ENCODE results near the gene GIPC2. TPM values are rescaled to one million over a fixed set of nuclear protein-coding genes. Genes with fewer than 3 reads are reported as not detected.
"Not testable (repeated sequence)": the region's sequence is repeated elsewhere in the genome, so short reads cannot be mapped to it uniquely, and the experiment has no call there.

The GIPC2 gene
- total RNA-seq, 8 experiments from 2014 or later = 0.09 to 0.78 (median 0.43) TPM; not detected in 1

DNA sequence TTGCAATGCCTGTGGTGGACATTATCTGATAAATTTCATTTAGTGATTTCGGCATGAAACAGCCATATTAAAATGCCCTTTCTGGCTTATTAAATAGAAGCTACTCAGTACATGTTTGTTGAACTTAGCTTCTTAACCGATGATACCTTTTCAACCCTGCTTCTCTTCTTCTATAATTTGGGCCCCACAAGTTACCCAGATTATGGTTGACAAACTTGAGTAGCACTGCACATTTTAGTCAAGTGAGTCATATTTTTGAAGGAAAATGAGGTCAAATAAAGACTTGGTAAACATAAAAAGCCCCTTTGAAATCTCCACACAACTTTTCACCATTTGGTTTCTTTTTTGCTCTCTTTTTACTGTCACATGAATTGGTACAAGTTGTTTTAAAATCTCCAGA is 33.8 kb downstream of the GIPC2 start:
- Histone ChIP-seq H3K4me3 (no peak overlapping the region), H3K27ac (no peak overlapping the region), H3K4me1 (replicated peaks in 1 of 2) (no peaks in the 10 kb centered on the region)
- ATAC-seq (replicated peaks in 6 of 8) = no peak
- in situ Hi-C loops (cut with MboI; ENCODE audit: low pct_unique_long_range_greater_than_20kb in 2 of 9, low sequenced_read_pairs in 9 of 9, unreplicated experiment in 9 of 9) = no loop called here
- 64 to 100% (median 89%) methylated on average over 1 to 2 of the region's 2 CpGs; no CpG with 5 or more reads in 2 of the 10 experiments for WGBS, 10 experiments

DNA sequence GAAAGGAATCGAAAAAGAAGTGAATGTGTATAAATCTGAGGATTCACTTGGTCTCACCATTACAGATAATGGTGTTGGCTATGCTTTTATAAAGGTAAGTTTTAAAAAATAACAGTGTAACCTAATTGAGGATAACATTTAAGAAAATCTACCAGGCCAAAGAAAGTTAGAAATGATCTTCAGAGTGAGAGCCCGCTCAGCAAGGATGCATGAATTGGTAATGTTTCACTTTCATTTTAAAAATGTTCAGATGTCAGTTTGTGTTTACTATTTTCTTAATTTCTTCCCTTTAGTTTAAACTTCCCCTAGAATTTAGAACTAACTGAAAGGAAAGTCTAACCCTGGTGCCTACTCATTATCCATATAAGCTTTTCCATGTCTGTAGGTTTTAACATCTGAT is 35.0 kb downstream of the GIPC2 start:
- Histone ChIP-seq H3K4me1 (replicated peaks in 1 of 2) (no peaks in the 10 kb centered on the region), H3K27ac (no peak overlapping the region), H3K4me3 (no peak overlapping the region)
- 67 to 100% (median 94%) methylated on average over 1 to 2 of the region's 2 CpGs for WGBS, 10 experiments
- ATAC-seq (replicated peaks in 6 of 8) = no peak
- in situ Hi-C loops (cut with MboI; ENCODE audit: low pct_unique_long_range_greater_than_20kb in 2 of 9, low sequenced_read_pairs in 9 of 9, unreplicated experiment in 9 of 9) = no loop called here

DNA sequence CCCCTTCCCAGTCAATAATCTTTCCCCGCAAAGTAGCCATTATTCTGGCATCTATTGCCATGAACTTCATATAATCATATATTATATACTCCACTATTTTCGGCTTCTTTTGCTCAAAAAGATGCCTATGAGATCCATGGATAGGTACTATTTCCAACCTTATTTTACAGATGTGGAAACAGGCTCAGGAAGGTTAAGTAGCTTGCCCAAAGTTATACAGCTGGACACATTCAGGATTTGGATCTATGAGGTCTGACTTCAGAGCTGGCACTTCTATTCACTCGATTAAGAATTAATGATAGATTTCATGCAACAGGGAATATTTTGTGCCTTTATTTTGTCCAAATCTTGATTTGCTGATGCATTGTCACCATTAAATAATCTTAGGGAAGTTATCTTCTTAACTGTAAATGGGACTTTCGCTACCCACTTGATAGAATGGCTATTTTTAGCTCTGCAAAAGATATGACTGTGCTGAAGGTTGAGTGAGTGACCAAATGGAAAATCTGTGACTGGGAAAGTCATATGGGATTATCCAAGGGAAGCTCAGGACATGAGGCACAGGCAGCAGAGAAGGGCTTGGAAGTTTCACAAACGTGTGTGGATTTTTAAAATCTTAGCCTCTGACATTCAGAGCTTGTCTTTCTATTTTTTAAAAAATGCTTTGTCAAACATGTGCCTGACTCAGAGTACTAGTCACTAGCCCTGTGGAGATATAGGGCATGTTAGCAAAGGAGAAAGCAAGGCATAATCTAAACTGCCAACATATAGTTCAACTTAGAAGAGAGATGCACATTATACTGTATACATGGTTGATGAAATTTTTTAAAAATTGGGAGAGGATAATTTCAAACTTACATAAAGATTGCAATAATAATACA is 36.5 kb downstream of the GIPC2 start:
- H3K4me3 ChIP-seq = no peak overlapping the region
- no peak overlapping the region for H3K27ac ChIP-seq
- no peaks in the 10 kb centered on the region for H3K4me1 ChIP-seq (replicated peaks in 1 of 2)
- WGBS, 10 experiments = 76 to 100% (median 83%) methylated on average over 2 to 5 of the region's 5 CpGs
- ATAC-seq (replicated peaks in 6 of 8) = no peak
- in situ Hi-C loops (cut with MboI; ENCODE audit: low pct_unique_long_range_greater_than_20kb in 2 of 9, low sequenced_read_pairs in 9 of 9, unreplicated experiment in 9 of 9) = no loop called here

DNA sequence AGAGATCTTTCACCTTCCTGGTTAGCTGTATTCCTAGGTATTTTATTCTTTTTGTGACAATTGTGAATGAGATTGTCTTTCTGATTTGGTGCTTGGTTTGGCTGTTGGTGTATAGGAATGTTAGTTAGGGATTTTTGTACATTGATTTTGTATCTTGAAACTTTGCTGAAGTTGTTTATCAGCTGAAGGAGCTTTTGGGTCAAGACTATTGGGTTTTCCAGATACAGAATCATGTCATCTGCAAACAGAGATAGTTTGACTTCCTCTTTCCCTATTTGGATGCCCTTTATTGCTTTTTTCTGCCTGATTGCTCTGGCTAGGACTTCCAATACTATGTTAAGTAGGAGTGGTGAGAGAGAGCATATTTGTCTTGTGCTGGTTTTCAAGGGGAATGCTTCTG is 38.9 kb downstream of the GIPC2 start:
- H3K4me3 ChIP-seq; ATAC-seq (replicated peaks in 6 of 8); H3K4me1 ChIP-seq (replicated peaks in 1 of 2); in situ Hi-C loops (cut with MboI; ENCODE audit: low pct_unique_long_range_greater_than_20kb in 2 of 9, low sequenced_read_pairs in 9 of 9, unreplicated experiment in 9 of 9); H3K27ac ChIP-seq: not testable (repeated sequence)

DNA sequence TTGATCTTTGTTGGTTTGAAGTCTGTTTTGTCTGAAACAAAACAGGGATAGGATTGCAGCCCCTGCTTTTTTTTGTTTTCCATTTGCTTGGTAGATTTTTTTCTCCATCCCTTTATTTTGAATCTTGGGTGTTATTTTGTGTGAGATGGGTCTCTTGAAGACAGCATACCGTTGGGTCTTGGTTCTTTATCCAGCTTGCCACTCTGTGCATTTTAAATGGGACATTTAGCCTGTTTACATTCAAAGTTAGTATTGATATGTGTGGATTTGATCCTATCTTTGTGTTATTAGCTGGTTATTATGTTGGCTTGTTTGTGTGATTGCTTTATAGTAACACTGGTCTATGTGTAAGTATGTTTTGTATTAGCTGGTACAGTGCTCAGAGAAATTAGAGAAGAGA is 40.9 kb downstream of the GIPC2 start:
- 0 to 56% (median 33%) methylated on average over 1 of the region's 1 CpG; no CpG with 5 or more reads in 3 of the 10 experiments for WGBS, 10 experiments

DNA sequence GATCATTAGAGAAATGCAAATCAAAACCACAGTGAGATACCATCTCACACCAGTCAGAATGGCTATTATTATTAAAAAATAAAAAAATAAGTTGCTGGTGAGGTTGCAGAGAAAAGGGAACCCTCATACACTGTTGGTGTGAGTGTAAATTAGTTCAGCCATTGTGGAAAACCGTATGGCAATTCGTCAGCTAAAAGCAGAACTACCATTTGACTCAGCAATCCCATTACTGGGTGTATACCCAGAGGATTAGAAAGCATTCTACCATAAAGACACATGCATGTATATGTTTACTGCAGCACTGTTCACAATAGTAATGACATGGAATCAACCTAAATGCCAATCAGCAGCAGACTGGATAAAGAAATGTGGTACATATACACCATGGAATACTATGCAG is 42.2 kb downstream of the GIPC2 start:
- H3K27ac ChIP-seq = no peak overlapping the region
- WGBS, 10 experiments = 61 to 100% (median 81%) methylated on average over 1 to 2 of the region's 2 CpGs; no CpG with 5 or more reads in 1 of the 10 experiments
- no peak overlapping the region for H3K4me3 ChIP-seq
- in situ Hi-C loops (cut with MboI; ENCODE audit: low pct_unique_long_range_greater_than_20kb in 2 of 9, low sequenced_read_pairs in 9 of 9, unreplicated experiment in 9 of 9) = no loop called here
- ATAC-seq (replicated peaks in 6 of 8) = no peak
- no peaks in the 10 kb centered on the region for H3K4me1 ChIP-seq (replicated peaks in 1 of 2)

More for the DNA sequence above, 40.9 kb downstream of the GIPC2 start:
- Histone ChIP-seq H3K27ac (no peak overlapping the region), H3K4me3 (no peak overlapping the region), H3K4me1 (replicated peaks in 1 of 2) (no peaks in the 10 kb centered on the region)
- ATAC-seq (replicated peaks in 6 of 8) = no peak
- in situ Hi-C loops (cut with MboI; ENCODE audit: low pct_unique_long_range_greater_than_20kb in 2 of 9, low sequenced_read_pairs in 9 of 9, unreplicated experiment in 9 of 9) = no loop called here

DNA sequence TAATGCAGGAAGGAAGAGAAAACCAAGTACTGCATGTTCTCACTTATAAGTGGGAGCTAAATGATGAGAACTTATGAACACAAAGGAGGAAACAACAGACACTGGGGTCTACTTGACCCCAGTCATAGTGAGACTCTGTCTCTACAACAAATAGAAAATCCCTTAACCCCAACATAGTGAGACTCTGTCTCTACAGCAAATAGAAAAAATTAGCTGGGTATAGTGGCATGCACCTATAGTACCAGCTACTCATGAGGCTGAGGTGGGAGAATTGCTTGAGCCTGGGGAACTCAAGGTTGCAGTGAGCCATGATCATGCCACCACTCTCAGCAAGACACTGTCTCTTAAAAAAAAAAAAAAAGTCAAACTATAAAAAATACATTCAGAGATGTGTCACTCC is 42.7 kb downstream of the GIPC2 start:
- Histone ChIP-seq H3K4me3 (no peak overlapping the region), H3K27ac (no peak overlapping the region), H3K4me1 (replicated peaks in 1 of 2) (no peaks in the 10 kb centered on the region)
- no peak for ATAC-seq (replicated peaks in 6 of 8)
- in situ Hi-C loops (cut with MboI; ENCODE audit: low pct_unique_long_range_greater_than_20kb in 2 of 9, low sequenced_read_pairs in 9 of 9, unreplicated experiment in 9 of 9) = no loop called here

DNA sequence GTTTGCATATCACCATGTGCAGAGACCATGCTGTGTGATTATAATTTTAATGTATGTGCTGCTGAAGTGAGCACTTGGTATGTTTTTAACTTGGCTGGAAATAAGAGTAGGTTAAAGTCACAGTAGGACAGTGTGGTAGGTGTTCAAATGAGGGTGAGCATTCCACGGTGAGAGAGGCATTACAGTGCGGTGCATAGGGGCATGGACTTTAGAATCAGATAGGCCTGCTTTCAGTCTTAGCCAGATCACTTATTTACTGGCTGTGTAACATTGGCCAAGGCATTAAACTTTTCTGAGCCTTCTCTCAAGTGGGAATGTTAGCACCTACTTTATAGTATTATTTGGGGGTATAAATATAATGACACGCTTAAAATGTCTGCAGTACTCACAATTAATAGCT is 43.2 kb downstream of the GIPC2 start:
- Histone ChIP-seq H3K27ac (no peak overlapping the region), H3K4me1 (replicated peaks in 1 of 2) (no peaks in the 10 kb centered on the region), H3K4me3 (no peak overlapping the region)
- ATAC-seq (replicated peaks in 6 of 8) = no peak
- in situ Hi-C loops (cut with MboI; ENCODE audit: low pct_unique_long_range_greater_than_20kb in 2 of 9, low sequenced_read_pairs in 9 of 9, unreplicated experiment in 9 of 9) = no loop called here
- 75 to 100% (median 96%) methylated on average over 2 to 3 of the region's 3 CpGs; no CpG with 5 or more reads in 1 of the 10 experiments for WGBS, 10 experiments

DNA sequence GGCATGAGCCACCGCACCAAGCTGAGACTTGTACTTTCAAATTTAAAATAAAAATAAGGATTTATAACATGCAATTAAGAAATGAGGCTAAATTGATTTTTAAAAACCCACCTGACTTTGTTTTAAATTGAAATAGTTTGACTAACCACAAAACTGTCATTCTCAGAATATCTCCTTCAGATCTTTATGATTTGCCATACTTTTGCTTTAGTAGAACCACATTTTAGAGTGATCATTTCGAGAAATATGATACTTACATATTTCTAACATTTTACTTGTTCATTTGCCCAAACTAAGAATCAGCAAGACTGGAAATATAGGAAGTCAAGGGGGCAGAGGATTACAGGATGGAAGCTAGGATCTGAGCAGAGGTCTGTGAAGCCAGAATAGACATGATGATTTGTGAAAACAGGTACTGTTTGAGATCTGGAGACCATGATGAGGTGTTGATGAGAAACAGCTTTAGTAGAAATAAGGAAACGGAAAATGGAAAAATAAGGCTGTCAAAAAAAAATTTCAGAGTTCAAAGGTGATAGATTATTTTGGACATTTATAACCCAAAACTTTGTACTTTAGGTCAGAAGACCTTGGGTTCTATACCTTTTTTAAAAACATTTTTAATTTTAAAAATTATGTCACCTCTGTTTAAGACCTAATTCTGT is 44.8 kb downstream of the GIPC2 start:
- Histone ChIP-seq H3K4me1 (replicated peaks in 1 of 2) (no peaks in the 10 kb centered on the region), H3K27ac (no peak overlapping the region), H3K4me3 (no peak overlapping the region)
- WGBS, 10 experiments = 36 to 97% (median 80%) methylated on average over 2 to 3 of the region's 3 CpGs
- no peak for ATAC-seq (replicated peaks in 6 of 8)
- in situ Hi-C loops (cut with MboI; ENCODE audit: low pct_unique_long_range_greater_than_20kb in 2 of 9, low sequenced_read_pairs in 9 of 9, unreplicated experiment in 9 of 9) = no loop called here

DNA sequence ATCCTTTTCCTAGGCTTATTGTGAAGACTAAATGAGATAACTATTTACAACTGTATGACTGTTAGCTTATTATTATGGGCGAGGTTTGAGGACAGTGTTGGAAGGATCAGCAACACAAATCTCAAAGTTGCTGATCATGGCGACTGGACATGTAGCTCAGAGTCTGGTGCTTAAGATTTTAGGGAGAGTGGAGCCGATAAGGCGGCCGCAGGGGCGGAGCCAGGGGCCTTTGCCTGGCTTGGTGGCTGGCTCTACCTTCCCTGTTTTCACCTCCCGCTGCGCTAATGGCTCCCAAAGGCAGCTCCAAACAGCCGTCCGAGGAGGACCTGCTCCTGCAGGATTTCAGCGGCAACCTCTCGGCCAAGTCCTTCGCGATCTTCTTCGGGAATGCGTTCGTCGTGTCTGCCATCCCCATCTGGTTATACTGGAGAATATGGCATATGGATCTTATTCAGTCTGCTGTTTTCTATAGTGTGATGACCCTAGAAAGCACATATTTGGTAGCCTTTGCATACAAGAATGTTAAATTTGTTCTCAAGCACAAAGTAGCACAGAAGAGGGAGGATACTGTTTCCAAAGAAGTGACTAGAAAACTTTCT is 45.5 kb downstream of the GIPC2 start:
- 41 to 95% (median 88%) methylated on average over 3 to 18 of the region's 18 CpGs; no CpG with 5 or more reads in 1 of the 10 experiments for WGBS, 10 experiments
- no peak overlapping the region for H3K27ac ChIP-seq

DNA sequence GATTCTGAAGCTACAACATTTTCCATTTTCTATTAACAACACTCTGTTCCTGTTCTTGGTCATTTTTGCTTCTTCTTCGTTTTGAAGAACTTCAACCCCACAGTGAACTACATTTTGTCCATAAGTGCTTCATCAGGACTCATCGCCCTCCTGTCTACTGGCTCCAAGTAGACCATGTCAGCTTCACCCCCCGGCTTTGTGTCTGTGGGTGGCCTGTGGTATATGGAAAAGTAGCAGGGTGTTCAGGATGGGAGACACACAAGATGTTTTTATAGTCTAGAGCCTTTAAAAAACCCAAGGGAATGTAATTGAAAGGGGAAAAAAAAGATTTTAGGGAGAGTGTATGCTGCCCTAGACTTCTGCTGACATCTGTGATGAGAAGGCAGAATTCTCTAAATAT is 46.1 kb downstream of the GIPC2 start:
- Histone ChIP-seq H3K27ac (no peak overlapping the region), H3K4me3 (no peak overlapping the region), H3K4me1 (replicated peaks in 1 of 2) (no peaks in the 10 kb centered on the region)
- in situ Hi-C loops (cut with MboI; ENCODE audit: low pct_unique_long_range_greater_than_20kb in 2 of 9, low sequenced_read_pairs in 9 of 9, unreplicated experiment in 9 of 9) = no loop called here
- 38 to 94% (median 81%) methylated on average over 2 to 3 of the region's 3 CpGs; no CpG with 5 or more reads in 2 of the 10 experiments for WGBS, 10 experiments
- ATAC-seq (replicated peaks in 6 of 8) = no peak

More for the DNA sequence above, 45.5 kb downstream of the GIPC2 start:
- no peak overlapping the region for H3K4me3 ChIP-seq
- ATAC-seq (replicated peaks in 6 of 8) = no peak
- in situ Hi-C loops (cut with MboI; ENCODE audit: low pct_unique_long_range_greater_than_20kb in 2 of 9, low sequenced_read_pairs in 9 of 9, unreplicated experiment in 9 of 9) = no loop called here
- no peaks in the 10 kb centered on the region for H3K4me1 ChIP-seq (replicated peaks in 1 of 2)

DNA sequence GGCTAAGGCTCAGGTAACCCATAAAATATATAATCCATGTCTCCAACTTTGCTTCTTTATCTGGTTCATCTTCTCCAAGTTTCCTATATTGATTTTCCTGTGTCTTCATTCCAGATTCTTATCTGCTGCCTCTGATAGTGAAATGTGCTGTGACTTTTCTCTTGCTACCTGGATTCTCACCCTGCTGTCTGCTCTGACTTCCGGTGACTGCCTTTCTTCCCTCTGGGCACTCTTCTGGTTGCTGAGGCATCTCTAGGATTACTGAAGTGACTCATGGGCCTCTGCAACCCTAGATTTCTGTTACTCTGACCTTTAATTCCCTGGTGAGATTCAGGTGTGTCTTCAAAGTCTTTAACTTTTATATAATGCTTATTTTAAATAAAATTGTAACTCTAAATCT is 46.9 kb downstream of the GIPC2 start:
- no peak overlapping the region for H3K4me3 ChIP-seq
- WGBS, 10 experiments = 14 to 100% (median 100%) methylated on average over 1 of the region's 1 CpG; no CpG with 5 or more reads in 3 of the 10 experiments
- in situ Hi-C loops (cut with MboI; ENCODE audit: low pct_unique_long_range_greater_than_20kb in 2 of 9, low sequenced_read_pairs in 9 of 9, unreplicated experiment in 9 of 9) = no loop called here
- H3K4me1 ChIP-seq (replicated peaks in 1 of 2) = no peaks in the 10 kb centered on the region
- no peak for ATAC-seq (replicated peaks in 6 of 8)
- no peak overlapping the region for H3K27ac ChIP-seq

DNA sequence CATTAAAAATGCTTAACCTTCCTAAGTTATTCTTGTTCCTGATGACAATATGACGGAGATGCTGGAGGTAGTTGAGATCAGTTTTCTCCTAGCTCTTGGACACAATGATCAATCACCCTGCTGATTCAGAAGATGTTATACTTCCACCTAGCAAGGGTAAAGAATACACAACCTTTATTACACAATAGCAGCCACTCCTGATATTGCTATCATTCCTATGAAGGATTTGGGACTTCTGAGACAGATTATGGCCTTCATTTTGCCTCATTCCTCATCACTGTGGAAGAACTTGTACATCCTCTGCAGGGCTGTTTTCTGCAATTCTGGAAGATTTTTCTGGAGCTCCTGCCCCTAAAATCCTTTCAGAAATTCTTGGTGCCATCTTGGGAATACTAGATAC is 47.8 kb downstream of the GIPC2 start:
- Histone ChIP-seq H3K27ac (no peak overlapping the region), H3K4me1 (replicated peaks in 1 of 2) (no peaks in the 10 kb centered on the region), H3K4me3 (no peak overlapping the region)
- in situ Hi-C loops (cut with MboI; ENCODE audit: low pct_unique_long_range_greater_than_20kb in 2 of 9, low sequenced_read_pairs in 9 of 9, unreplicated experiment in 9 of 9) = no loop called here
- 60 to 100% (median 100%) methylated on average over 1 of the region's 1 CpG; no CpG with 5 or more reads in 2 of the 10 experiments for WGBS, 10 experiments
- ATAC-seq (replicated peaks in 6 of 8) = no peak
